ENCODE results near the gene SVIP. TPM values are rescaled to one million over a fixed set of nuclear protein-coding genes. Genes with fewer than 3 reads are reported as not detected.

The SVIP gene
- polyA plus RNA-seq, 1 donor from 2014 or later = 24.8 TPM

DNA sequence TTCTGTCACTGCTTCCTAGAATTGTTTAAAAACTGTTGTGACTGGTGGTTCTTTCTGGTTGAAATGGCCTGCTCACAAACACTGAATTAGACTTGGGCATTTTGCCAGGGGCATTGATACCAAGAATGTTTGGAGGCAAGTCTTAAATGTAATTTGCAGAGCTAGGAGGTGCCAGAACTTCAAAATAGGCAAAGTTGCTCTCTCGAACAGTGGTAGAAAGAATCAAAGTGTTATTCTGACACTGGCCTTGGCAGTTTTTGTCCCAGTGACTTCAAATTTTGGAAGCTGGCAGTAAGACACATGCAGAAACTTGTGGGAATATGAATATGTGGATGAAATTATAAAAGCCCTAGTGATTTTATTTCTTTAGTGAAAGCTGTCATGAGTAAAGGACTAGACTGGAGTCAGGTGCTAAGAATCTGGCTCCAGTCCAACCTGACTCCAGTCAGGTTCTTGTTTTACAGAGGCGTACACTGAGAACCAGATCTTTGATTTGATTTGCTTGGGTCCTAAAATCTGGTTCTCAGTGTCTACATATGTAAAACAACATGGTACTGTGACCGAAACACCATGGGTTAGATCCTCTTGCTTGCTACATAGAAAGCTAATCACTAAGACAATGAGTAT, 20.9 kb downstream of the SVIP start:
- no peaks in the 10 kb centered on the region for H3K79me2 ChIP-seq (replicated peaks; ENCODE audit: insufficient read depth, low read length)
- H3F3A ChIP-seq (ENCODE audit: insufficient read depth, low read length, poor library complexity, severe bottlenecking) = no peaks in the 10 kb centered on the region
- H3K27me3 ChIP-seq (ENCODE audit: insufficient read depth, low read depth, low read length) = no peaks in the 10 kb centered on the region
- no peaks in the 10 kb centered on the region for H3K36me3 ChIP-seq (ENCODE audit: insufficient read depth, low read length)
- H3K9me3 ChIP-seq (ENCODE audit: low read length) = no peaks in the 10 kb centered on the region
- H3K27ac ChIP-seq (ENCODE audit: low read length) = no peak overlapping the region
- H2AFZ ChIP-seq (ENCODE audit: low read depth, low read length) = no peak overlapping the region
- H4K20me1 ChIP-seq (ENCODE audit: insufficient read depth) = no peaks in the 10 kb centered on the region
- H3K4me2 ChIP-seq (ENCODE audit: low read length) = no peak overlapping the region
- no peak overlapping the region for H3K9ac ChIP-seq (ENCODE audit: low read length)
- no peak for TF ChIP-seq MXI1 (conservative IDR thresholded peaks at IDR 0.05; ENCODE audit: poor library complexity, severe bottlenecking)
- no peak for TF ChIP-seq POLR2AphosphoS5 (IDR thresholded peaks at IDR 0.05)
- TF ChIP-seq EP300 (conservative IDR thresholded peaks at IDR 0.05; ENCODE audit: poor library complexity, severe bottlenecking) = no peak
- TF ChIP-seq, protein P1, sequence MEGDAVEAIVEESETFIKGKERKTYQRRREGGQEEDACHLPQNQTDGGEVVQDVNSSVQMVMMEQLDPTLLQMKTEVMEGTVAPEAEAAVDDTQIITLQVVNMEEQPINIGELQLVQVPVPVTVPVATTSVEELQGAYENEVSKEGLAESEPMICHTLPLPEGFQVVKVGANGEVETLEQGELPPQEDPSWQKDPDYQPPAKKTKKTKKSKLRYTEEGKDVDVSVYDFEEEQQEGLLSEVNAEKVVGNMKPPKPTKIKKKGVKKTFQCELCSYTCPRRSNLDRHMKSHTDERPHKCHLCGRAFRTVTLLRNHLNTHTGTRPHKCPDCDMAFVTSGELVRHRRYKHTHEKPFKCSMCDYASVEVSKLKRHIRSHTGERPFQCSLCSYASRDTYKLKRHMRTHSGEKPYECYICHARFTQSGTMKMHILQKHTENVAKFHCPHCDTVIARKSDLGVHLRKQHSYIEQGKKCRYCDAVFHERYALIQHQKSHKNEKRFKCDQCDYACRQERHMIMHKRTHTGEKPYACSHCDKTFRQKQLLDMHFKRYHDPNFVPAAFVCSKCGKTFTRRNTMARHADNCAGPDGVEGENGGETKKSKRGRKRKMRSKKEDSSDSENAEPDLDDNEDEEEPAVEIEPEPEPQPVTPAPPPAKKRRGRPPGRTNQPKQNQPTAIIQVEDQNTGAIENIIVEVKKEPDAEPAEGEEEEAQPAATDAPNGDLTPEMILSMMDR (IDR thresholded peaks at IDR 0.05; ENCODE audit: poor library complexity, severe bottlenecking) = no peak
- TF ChIP-seq, protein P2, sequence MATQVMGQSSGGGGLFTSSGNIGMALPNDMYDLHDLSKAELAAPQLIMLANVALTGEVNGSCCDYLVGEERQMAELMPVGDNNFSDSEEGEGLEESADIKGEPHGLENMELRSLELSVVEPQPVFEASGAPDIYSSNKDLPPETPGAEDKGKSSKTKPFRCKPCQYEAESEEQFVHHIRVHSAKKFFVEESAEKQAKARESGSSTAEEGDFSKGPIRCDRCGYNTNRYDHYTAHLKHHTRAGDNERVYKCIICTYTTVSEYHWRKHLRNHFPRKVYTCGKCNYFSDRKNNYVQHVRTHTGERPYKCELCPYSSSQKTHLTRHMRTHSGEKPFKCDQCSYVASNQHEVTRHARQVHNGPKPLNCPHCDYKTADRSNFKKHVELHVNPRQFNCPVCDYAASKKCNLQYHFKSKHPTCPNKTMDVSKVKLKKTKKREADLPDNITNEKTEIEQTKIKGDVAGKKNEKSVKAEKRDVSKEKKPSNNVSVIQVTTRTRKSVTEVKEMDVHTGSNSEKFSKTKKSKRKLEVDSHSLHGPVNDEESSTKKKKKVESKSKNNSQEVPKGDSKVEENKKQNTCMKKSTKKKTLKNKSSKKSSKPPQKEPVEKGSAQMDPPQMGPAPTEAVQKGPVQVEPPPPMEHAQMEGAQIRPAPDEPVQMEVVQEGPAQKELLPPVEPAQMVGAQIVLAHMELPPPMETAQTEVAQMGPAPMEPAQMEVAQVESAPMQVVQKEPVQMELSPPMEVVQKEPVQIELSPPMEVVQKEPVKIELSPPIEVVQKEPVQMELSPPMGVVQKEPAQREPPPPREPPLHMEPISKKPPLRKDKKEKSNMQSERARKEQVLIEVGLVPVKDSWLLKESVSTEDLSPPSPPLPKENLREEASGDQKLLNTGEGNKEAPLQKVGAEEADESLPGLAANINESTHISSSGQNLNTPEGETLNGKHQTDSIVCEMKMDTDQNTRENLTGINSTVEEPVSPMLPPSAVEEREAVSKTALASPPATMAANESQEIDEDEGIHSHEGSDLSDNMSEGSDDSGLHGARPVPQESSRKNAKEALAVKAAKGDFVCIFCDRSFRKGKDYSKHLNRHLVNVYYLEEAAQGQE (IDR thresholded peaks at IDR 0.05; ENCODE audit: borderline replicate concordance) = no peak
- TF ChIP-seq TAF1 (IDR thresholded peaks at IDR 0.05; ENCODE audit: low read depth) = no peak
- no peak for TF ChIP-seq EZH2 (IDR thresholded peaks at IDR 0.05; ENCODE audit: borderline replicate concordance, insufficient read depth, low read length, poor library complexity, severe bottlenecking)
- no peak for TF ChIP-seq RAD21 (conservative IDR thresholded peaks at IDR 0.05)
- no peak for TF ChIP-seq SMC3 (conservative IDR thresholded peaks at IDR 0.05; ENCODE audit: poor library complexity)
- no peak overlapping the region for H3K4me3 ChIP-seq (ENCODE audit: low read length)
- no peaks in the 10 kb centered on the region for H3K9me2 ChIP-seq (ENCODE audit: insufficient read depth, low read length)

DNA sequence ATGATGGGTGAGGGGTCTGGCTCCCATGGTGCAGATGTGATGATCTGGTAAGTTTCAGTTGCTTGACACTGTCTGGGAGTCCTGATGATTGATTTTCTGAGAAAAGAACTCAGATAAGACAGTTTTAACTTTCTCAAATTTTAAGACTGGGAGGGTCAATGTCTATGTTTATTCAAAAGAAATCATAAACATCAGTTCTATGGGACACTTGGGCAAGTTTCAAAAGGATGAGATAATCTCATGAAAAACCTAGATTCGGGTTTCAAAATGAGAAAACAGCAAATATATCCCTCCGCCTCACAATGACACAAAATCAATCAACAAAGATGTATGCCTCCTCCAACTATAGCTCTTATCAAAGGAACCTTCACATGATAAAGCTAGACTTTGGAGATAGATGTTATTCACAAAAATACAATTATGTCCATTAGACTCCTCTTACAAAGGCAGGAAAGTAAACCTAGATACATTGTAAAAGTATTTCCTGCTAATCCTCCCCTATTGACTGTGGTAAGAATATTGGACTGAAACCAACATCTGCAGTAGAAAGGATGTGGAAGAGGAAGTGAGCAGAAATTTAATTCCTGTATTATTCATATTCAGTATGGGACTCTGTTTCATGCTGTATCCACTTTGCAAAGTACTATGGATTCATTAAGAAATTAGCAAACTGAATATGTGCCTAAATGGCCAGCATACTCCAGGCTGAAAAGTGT, 21.6 kb downstream of the SVIP start:
- H3K27ac ChIP-seq (ENCODE audit: low read length) = no peak overlapping the region
- TF ChIP-seq EP300 (conservative IDR thresholded peaks at IDR 0.05; ENCODE audit: poor library complexity, severe bottlenecking) = no peak
- no peak overlapping the region for H3K9ac ChIP-seq (ENCODE audit: low read length)
- H3K36me3 ChIP-seq (ENCODE audit: insufficient read depth, low read length) = no peaks in the 10 kb centered on the region
- no peaks in the 10 kb centered on the region for H3K9me2 ChIP-seq (ENCODE audit: insufficient read depth, low read length)
- no peaks in the 10 kb centered on the region for H4K20me1 ChIP-seq (ENCODE audit: insufficient read depth)
- H3K9me3 ChIP-seq (ENCODE audit: low read length) = no peaks in the 10 kb centered on the region
- H3K4me2 ChIP-seq (ENCODE audit: low read length) = no peak overlapping the region
- H2AFZ ChIP-seq (ENCODE audit: low read depth, low read length) = no peak overlapping the region
- H3K4me3 ChIP-seq (ENCODE audit: low read length) = no peak overlapping the region
- H3F3A ChIP-seq (ENCODE audit: insufficient read depth, low read length, poor library complexity, severe bottlenecking) = no peaks in the 10 kb centered on the region
- H3K79me2 ChIP-seq (replicated peaks; ENCODE audit: insufficient read depth, low read length) = no peaks in the 10 kb centered on the region
- no peaks in the 10 kb centered on the region for H3K27me3 ChIP-seq (ENCODE audit: insufficient read depth, low read depth, low read length)

All from neural cell (in vitro differentiated cells).